DOHH2 (cell line): ENCODE data around the gene CYYR1.

Experiments
- H3F3A ChIP-seq: fragments of 200-600 bp; sonication (generic), shearing (Covaris generic); 2 replicates; pipeline ENCODE4 v1.6.0; 2016; ENCODE audit warnings: antibody characterized with exemption, mild to moderate bottlenecking; ENCODE audit not compliant: control insufficient read depth, insufficient read depth
- H3K27ac ChIP-seq: fragments of 200-600 bp; sonication (generic); 2 replicates; pipeline ENCODE4 v1.5.1; 2014; ENCODE audit warnings: low read depth, mild to moderate bottlenecking, low read length, moderate library complexity
- H3K27me3 ChIP-seq: fragments of 200-600 bp; sonication (generic); 2 replicates; pipeline ENCODE4 v1.6.1; 2014; ENCODE audit warnings: mild to moderate bottlenecking, low read length, mixed read lengths; ENCODE audit not compliant: control insufficient read depth
- H3K36me3 ChIP-seq: fragments of 200-600 bp; sonication (generic); 2 replicates; pipeline ENCODE4 v1.6.1; 2014; ENCODE audit warnings: mild to moderate bottlenecking, low read length, moderate library complexity, mixed read lengths; ENCODE audit not compliant: control insufficient read depth
- H3K4me1 ChIP-seq: fragments of 200-600 bp; sonication (generic); 2 replicates; pipeline ENCODE4 v1.6.1; 2014; ENCODE audit warnings: mild to moderate bottlenecking, low read length, mixed read lengths; ENCODE audit not compliant: control insufficient read depth
- H3K4me2 ChIP-seq: fragments of 200-600 bp; sonication (generic); 2 replicates; pipeline ENCODE4 v1.6.0; 2014; ENCODE audit warnings: mild to moderate bottlenecking, low read length, moderate library complexity
- H3K4me3 ChIP-seq: fragments of 200-600 bp; sonication (generic); 2 replicates; pipeline ENCODE4 v1.5.1; 2014; ENCODE audit warnings: mild to moderate bottlenecking, low read length, mixed read lengths
- H3K79me2 ChIP-seq: fragments of 200-600 bp; sonication (generic); 2 replicates; pipeline ENCODE4 v1.6.1; 2014; ENCODE audit warnings: mild to moderate bottlenecking, low read length, mixed read lengths; ENCODE audit not compliant: control insufficient read depth
- H3K9me2 ChIP-seq: fragments of 200-600 bp; sonication (generic); replicated peaks from 2 replicates; pipeline ENCODE4 v1.6.1; 2014; ENCODE audit warnings: mild to moderate bottlenecking, low read length, mixed read lengths; ENCODE audit not compliant: control insufficient read depth
- H3K9me3 ChIP-seq: fragments of 200-600 bp; sonication (generic); 2 replicates; pipeline ENCODE4 v1.6.1; 2014; ENCODE audit warnings: antibody characterized with exemption, low read length, mixed read lengths; ENCODE audit not compliant: control insufficient read depth, insufficient read depth
- H4K20me1 ChIP-seq: fragments of 200-600 bp; sonication (generic); 2 replicates; pipeline ENCODE4 v1.6.0; 2014; ENCODE audit warnings: low read depth, mild to moderate bottlenecking, antibody characterized with exemption, low read length, moderate library complexity; ENCODE audit not compliant: control insufficient read depth, insufficient read depth
- CTCF ChIP-seq: fragments of 200-600 bp; sonication (generic); IDR thresholded peaks from one replicate; pipeline ENCODE4 v1.5.1; 2014; ENCODE audit warnings: antibody characterized with exemption, mild to moderate bottlenecking, low read depth, low read length; ENCODE audit not compliant: poor library complexity, severe bottlenecking
- EZH2phosphoT487 ChIP-seq: fragments of 200-600 bp; sonication (generic); IDR thresholded peaks from 2 replicates; pipeline ENCODE4 v1.6.1; 2017; ENCODE audit warnings: borderline replicate concordance, mild to moderate bottlenecking, antibody characterized with exemption, low read length, moderate library complexity, mixed read lengths

The CYYR1 gene

DNA sequence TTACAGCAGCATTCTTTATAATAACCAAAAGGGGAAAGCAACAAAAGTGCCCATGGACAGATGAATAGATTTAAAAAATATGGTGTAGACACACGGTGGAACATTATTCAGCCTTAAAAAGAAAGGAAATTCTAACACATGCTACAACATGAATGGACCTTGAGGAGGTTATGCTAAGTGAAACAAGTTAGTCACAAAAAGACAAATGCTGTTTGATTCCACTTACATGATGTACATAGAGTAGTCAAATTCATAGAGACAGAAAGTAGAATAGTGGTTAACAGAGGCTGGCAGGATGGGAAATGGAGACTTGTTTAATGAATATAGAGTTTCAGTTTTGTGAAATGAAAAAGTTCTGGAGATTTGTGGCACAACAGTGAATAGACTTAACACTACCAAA, 151.4 kb downstream of the CYYR1 start:
- H3F3A ChIP-seq = no peaks in the 10 kb centered on the region
- H3K9me2 ChIP-seq = no peaks in the 10 kb centered on the region
- H3K27ac ChIP-seq = no peak overlapping the region
- TF ChIP-seq EZH2phosphoT487 (no peak), CTCF (no peak)
- no peaks in the 10 kb centered on the region for H3K36me3 ChIP-seq
- no peaks in the 10 kb centered on the region for H3K4me1 ChIP-seq
- H3K4me3 ChIP-seq = no peak overlapping the region
- H3K27me3 ChIP-seq = no peaks in the 10 kb centered on the region
- H3K9me3 ChIP-seq = peaks cover 5% of the 10 kb centered on the region; the same call in 1 of the 2 replicates
- H4K20me1 ChIP-seq = no peaks in the 10 kb centered on the region
- H3K4me2 ChIP-seq = no peak overlapping the region
- no peaks in the 10 kb centered on the region for H3K79me2 ChIP-seq
